GM18909 (cell line): ENCODE measurements around the gene TCOF1.

ENCODE experiments used
- ATAC-seq: cut with Tn5 transposase; IDR thresholded peaks from one replicate; pipeline ENCODE4 v1.9.1; 2021; ENCODE audit warnings: mild to moderate bottlenecking; ENCODE audit not compliant: unreplicated experiment, poor library complexity

TCOF1 gene

GRCh38 chr5:150400316-150401075 is 43.0 kb downstream of the TCOF1 start:
- ATAC-seq, result no peak

- no peak for ATAC-seq
Measured at GRCh38 chr5:150401076-150401375, 43.5 kb downstream of the TCOF1 start.

DNA sequence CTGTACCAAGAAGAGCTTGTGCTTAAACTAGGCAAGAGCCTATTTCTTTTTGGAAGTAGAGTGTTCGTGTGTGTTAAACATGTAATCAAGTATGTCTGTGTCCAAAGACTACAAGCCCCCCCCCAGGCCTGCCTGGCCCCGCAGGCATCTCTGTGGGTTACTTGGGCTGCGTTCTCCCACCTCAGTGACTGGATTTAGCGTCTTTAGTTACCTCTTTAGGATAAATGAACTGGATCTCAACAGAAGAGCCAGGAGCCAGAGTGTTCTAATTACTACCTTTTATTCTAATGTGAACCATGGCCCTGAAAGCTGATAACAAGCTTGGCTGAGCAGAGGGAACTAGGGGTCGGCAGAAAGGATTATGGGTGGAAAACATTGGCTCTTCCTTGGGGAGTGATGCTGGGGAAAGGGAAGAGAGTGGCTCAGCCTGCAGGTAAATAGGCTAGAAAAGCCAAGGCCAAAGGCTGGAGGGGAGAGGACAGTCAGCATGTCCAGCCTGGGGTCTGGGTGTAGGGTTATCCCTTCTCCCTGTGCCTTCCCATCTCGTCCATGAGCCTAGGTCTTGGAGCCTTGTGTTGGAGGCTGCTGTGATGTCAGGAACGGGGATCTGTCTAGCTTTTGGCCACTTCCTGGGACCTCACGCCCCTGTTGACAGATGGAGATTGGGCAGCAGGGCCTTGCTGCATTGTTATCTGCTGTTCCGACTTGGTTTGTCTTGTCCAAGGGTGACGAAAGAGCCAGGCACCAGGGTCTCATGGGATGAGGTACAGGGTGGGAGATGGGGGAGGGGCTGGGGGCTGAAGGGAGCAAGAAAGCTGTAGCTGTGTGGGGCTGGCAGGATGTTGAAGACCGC is 44.1 kb downstream of the TCOF1 start:
- ATAC-seq, result no peak

GRCh38 chr5:150402229-150402773 is 44.8 kb downstream of the TCOF1 start:
- no peak for ATAC-seq

- ATAC-seq, result no peak
Measured at GRCh38 chr5:150402901-150403342, 45.4 kb downstream of the TCOF1 start.

DNA sequence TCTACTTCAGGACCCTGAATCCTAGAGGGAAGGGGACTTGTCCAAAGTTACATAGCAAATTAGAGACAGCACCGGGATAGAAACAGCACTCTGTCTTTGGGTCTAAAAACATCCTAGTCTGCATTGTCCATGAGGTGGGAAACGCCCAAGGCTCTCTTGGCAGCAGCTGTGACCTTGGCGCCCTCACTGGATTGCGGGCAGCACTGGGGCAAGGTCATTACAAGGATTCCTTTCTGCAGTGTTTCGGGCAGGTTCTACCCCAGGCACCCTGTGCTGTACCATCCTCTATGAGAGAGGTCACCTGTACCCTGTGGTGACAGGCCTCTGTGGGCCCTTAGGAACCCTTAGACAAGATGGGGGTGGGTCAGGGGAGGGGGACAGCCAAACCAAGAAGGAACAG is 46.6 kb downstream of the TCOF1 start:
- no peak for ATAC-seq

GRCh38 chr5:150404535-150404934 is 47.0 kb downstream of the TCOF1 start:
- ATAC-seq, result no peak

DNA sequence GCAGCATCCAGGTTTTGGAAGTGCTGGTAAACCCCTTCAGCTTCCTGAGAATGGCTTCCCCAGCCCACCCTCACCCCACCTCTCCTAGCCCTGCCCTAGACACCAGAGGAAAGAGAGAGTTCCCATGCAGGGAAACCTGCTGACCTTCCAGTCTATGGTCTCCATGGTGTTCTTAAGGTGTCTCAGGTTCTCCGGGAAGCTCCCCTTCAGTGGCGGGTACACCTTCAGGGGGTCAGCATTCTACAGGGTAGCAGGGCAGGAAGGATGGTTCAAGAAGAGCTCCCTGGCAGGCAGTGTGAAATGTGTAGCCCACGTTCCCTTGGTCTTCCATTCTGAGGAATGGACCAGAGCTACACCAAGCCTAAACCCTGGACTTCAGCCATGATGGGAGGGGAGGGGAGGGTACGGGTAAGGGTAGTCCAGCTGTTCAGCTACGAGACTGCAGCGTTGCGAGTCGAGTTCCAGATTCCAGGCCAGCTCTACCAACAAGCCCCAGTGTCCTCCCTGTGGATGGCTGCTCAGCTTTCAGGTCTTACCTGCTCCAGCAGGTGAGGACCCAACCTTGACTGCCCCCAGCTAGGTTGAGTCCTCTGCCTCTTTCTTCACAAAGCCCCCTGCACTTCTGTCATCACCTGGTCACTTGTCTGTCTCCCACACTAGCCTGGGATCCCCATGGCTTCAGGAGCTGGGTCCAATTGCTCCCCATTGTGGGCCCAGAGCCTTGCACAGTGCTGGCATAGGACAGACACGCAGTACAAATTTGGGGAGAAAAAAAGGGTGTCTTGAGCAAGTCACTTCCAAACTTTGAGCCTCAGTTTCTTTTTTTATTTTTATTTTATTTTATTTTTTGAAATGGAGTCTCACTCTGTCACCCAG is 47.7 kb downstream of the TCOF1 start:
- no peak for ATAC-seq

DNA sequence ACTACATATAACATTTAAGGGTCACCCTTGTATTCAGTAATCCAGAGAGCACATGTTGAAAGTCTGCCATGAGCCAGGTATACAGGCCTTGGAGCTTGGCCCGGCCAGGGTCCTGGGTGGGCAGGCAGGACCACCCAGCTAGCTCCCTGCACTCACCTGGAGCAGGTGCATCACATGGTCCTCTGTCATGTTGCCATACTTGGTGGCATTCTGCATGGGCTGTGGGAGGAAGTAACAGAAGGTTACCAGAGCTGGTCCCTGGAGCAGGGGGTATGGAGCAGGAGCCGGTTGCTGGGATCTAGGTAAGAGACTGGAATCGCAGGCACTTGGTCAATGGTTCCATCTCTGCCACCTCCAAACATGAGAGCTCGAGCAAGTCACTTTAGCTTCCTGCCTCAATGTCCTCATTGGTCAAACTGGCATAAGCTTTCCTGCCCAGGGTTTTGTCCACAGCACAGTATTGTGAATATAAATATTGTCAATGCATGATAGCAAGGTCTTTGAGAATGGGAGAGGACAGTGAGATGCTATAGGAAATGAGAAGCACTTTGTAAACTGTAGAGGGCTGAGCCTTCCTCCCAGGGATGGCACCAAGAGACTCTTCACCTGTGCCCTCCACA is 48.7 kb downstream of the TCOF1 start:
- ATAC-seq, result no peak

DNA sequence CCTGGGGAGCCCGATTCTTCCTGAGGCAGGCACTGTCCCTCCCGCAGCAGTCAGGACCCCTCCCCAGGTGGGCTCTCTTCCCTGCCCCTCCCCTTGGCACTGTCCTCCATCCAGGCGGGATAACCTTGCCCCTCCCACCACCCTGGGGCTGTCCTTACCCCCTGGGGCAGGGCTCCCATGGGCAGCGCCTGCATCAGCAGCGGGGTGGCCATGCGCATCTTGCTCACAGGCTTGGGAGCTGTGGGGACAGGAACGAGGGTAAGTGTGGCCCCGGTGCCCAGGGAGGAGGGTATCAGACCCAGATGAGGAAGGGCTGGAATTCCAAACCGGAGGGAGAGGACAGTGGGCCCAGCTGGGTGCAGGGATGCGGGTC is 49.2 kb downstream of the TCOF1 start:
- ATAC-seq, result no peak

GRCh38 chr5:150407096-150407720 is 49.7 kb downstream of the TCOF1 start:
- ATAC-seq, result no peak

DNA sequence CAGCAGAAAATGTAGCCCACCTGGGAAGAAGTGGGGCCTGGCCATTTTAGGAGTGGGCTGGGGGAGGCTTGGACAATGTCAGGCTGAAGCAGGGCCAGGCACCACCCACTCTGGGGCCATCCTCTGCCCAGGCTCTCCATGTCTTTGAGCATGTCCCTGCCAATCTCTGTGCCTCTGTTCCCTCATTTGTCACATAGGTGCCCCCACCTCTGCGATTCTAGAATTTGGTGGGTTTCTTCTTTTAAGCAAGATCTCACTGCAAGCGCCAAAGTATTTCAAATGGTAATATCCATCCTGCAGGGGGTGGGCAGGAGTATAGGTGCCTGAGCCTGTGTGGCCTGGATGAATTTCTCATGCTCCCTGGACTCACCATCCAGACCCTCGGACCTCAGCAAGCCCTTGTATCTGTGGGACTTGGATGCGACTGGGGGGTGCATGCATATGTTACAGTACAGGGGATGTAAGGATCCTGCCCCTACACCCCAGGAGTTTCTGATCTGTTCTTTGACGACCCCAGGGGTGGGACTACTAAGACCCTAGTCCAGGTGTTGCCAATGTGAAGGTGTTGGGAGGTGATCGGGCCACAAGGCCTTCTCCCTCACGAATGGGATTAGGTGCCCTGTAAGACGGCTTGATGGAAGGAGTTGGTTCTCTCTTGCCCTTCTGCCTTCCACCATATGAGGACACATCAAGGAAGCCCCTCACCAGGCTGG is 50.9 kb downstream of the TCOF1 start:
- no peak for ATAC-seq

- ATAC-seq, result peak; percentile 30
Measured at GRCh38 chr5:150409638-150410523, 52.4 kb downstream of the TCOF1 start.

DNA sequence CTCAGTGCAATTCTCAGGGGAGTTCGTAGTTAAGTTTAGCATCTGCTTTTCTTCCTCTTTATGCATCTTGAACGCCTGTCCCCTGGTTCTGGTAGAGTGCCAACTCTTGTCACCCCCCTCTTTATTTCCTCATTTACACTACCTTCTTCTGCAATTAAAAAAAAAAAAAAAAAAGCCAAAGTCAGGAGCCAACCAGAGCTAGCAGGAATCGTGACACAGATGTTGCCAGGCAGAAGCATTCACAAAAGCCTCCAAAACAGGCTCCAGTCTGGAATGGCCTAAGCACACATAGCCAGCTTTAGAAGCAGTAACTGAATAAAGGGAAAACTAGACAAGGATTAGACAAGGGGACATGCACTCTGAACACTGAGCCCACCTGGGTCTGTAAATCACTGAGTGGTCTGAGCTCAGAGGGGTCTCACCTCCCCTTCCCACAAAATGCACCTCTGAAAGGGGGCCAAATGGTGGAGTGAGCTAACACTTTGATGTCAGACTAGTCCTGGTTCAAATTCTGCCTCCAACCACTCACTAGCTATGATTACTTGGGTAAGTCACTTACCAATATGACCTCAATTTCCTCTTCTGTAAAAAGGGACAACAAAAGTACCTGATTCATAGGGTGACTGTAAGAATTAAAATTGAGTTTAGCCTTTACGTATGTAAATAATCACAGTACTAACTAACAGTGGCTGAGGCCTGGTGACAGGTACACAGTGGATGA is 53.2 kb downstream of the TCOF1 start:
- ATAC-seq, result no peak

DNA sequence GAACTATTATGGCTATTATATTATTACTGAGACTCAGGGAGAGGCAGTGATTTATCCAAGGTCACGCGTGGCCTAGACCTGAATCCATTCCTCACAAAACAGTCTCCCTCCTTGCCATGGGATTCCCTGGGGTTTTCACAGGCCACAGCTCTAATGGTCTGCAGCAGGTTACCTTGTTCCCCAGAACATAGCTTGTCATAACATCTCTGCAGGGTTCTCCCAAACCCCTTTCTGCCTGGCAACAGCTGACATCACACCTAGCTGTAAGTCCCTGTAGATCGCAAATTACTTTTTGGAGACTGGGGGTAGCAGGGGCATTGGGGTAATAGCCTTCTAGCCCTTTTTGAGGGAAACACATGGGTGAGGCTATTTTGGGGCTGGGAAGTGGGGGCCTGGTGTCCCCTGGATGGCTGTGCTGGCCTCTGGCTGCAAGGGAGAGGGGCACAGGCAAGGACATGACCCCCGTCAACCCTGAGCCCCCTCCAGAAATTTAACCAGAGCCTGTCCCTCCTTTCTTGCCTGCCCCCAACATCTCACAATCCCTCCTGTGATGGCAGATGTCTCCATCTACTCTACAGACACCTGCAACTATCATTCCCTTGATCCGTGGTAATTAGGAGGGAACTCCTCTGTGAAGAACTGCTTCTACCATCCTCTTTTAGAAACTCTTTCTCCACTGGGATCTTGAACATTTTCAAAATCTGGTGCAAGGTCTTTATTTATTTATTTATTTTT is 53.9 kb downstream of the TCOF1 start:
- ATAC-seq, result no peak

DNA sequence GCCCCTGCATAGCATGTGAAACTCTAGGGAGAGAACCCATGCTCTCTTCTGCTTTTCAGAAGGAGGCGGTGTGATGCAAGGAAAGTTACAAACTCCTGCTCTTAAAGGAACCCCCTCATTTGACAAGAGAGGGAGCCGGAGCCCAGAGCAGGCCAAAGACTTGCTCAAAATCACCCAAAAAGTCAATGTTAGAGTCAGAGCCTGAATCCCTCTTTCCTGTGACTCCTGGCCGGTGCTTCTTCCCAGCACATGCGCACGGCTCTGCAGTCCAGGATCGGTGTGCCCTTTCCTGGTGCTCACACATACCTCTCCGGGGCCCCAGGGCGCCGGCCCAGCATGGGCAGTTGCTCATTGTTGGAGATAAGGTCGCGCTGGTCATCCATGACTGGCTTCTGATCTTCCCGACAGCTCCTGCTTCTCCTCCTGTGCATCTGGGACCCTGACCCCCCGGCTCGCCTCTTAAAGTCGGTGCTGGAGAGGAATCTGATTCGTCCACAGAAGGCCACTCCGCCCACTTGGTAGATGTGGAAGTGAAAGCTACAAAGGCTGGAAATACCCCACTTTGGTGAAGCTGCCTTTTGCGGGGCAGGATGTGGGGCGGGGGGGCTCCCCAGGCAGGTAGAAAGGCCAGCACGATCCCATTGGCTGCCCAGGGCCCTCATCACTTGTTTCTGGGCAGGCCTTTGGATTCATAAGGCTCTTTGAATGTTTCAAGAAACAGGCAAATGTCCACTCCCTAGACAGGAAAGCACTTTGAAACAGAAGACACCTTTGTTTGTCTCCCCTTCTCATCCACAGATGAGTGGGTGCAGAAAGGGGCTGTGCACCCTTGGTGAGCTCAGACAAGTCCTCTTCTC is 55.0 kb downstream of the TCOF1 start, which contains the start of gene CD74:
TSS of gene CD74 (minus strand) at position 592 of the 857 bp plus-strand sequence. CDS start at position 431, 161 bp downstream.
- ATAC-seq, result peak; percentile 78
